GM12878 (cell line): ENCODE measurements around the gene NOP14. TPM values are rescaled to one million over a fixed set of nuclear protein-coding genes. Genes with fewer than 3 reads are reported as not detected.

Experiments used
- ATAC-seq: fragments of 200-7000 bp; cut with Tn5 transposase; 3 replicates; pipeline ENCODE4 v1.9.1; 2020; ENCODE audit warnings: mild to moderate bottlenecking, moderate library complexity
- BruUV-seq: library from RNA; stranded (reverse); fragments of 400-500 nt; replicated peaks from 2 replicates; lab custom pipeline; 2021; lab: Mats Ljungman, UMichigan
- CTCF ChIA-PET: fragments of 300-600 bp; sonication (Branson Sonifier 250); formaldehyde crosslinking; extraction: SDS; loops from one replicate; lab custom pipeline; 2021; ENCODE audit warnings: inconsistent platforms; lab: Yijun Ruan, JAX
- POLR2A ChIA-PET: fragments of 350-600 bp; formaldehyde crosslinking; extraction: SDS; loops from one replicate; lab custom pipeline; 2021; ENCODE audit warnings: inconsistent platforms; lab: Charles Lee
- RAD21 ChIA-PET: fragments of 300-600 bp; sonication (Branson Sonifier 250); formaldehyde crosslinking; loops from one replicate; lab custom pipeline; 2023; ENCODE audit warnings: antibody characterized with exemption; ENCODE audit not compliant: unreplicated experiment; lab: Charles Lee
- SMC1A ChIA-PET: fragments of 300-600 bp; sonication (Branson Sonifier 250); formaldehyde crosslinking; loops from one replicate; lab custom pipeline; 2023; ENCODE audit not compliant: unreplicated experiment, uncharacterized antibody; lab: Charles Lee
- DNase-seq: peaks from one replicate; pipeline ENCODE4 v3.0.0-alpha.2; 2011; ENCODE audit warnings: low read depth, low spot score
- FAIRE-seq: peaks from 3 replicates; lab custom pipeline; 2011; peaks lifted over from hg19 to GRCh38; lab: Jason Lieb, UNC
- H2AFZ ChIP-seq: 2 replicates; pipeline ENCODE4 v1.6.0; 2011; ENCODE audit warnings: low read depth, low read length, control low read depth; ENCODE audit not compliant: control insufficient read depth
- H3K27ac ChIP-seq: 2 replicates; pipeline ENCODE4 v1.5.1; 2011; ENCODE audit warnings: control low read depth; ENCODE audit not compliant: control insufficient read depth, insufficient read depth
- H3K27me3 ChIP-seq, 2 experiments: replicated peaks in 1 of 2; 2 replicates each; pipeline versions ENCODE4 v1.6.0 to v1.6.1; 2011; ENCODE audit warnings: low read length in 1 of 2; ENCODE audit not compliant: control insufficient read depth in 2 of 2, insufficient read depth in 2 of 2
- H3K36me3 ChIP-seq, 2 experiments: 2 replicates each; pipeline ENCODE4 v1.5.1; 2011; ENCODE audit warnings: low read length in 1 of 2; ENCODE audit not compliant: control insufficient read depth in 2 of 2, insufficient read depth in 2 of 2
- H3K4me1 ChIP-seq: 2 replicates; pipeline ENCODE4 v1.6.1; 2011; ENCODE audit warnings: mild to moderate bottlenecking, low read length, moderate library complexity, mixed read lengths; ENCODE audit not compliant: control insufficient read depth, insufficient read depth
- H3K4me2 ChIP-seq: 2 replicates; pipeline ENCODE4 v1.6.0; 2011; ENCODE audit warnings: control low read depth; ENCODE audit not compliant: control insufficient read depth, insufficient read depth
- H3K4me3 ChIP-seq: fragments of 200-600 bp; sonication (generic); 2 replicates; pipeline ENCODE4 v1.5.1; 2016
- H3K79me2 ChIP-seq: 2 replicates; pipeline ENCODE4 v1.6.0; 2011; ENCODE audit warnings: low read length; ENCODE audit not compliant: control insufficient read depth, insufficient read depth
- H3K9ac ChIP-seq: 2 replicates; pipeline ENCODE4 v1.8.0; 2011; ENCODE audit warnings: low read length, control low read depth, mixed read lengths; ENCODE audit not compliant: control insufficient read depth, insufficient read depth
- H3K9me3 ChIP-seq: replicated peaks from 3 replicates; pipeline ENCODE4 v1.5.1; 2011; ENCODE audit warnings: mild to moderate bottlenecking, low read length; ENCODE audit not compliant: control insufficient read depth, insufficient read depth
- H4K20me1 ChIP-seq: 2 replicates; pipeline ENCODE4 v1.6.0; 2011; ENCODE audit not compliant: control insufficient read depth, insufficient read depth
- EGR1 ChIP-seq, 2 experiments: IDR thresholded peaks; 1 replicate in 1 of 2; 2 replicates in 1 of 2; pipeline ENCODE4 v1.6.1; 2011 to 2012; ENCODE audit warnings: low read depth in 2 of 2, low read length in 2 of 2, borderline replicate concordance in 1 of 2, mild to moderate bottlenecking in 1 of 2, moderate library complexity in 1 of 2
- HCFC1 ChIP-seq: fragments of 150-350 bp; IDR thresholded peaks from 2 replicates; pipeline ENCODE4 v1.6.1; 2014; ENCODE audit warnings: low read length
- MEF2A ChIP-seq: IDR thresholded peaks from 2 replicates; pipeline ENCODE4 v1.6.1; 2011; ENCODE audit warnings: low read depth, mild to moderate bottlenecking, low read length, moderate library complexity; ENCODE audit not compliant: insufficient read depth
- MEF2B ChIP-seq: fragments of 450-650 bp; IDR thresholded peaks from 2 replicates; pipeline ENCODE4 v1.6.1; 2018; ENCODE audit warnings: mild to moderate bottlenecking, moderate library complexity; ENCODE audit not compliant: partially characterized antibody, poor library complexity, severe bottlenecking
- MLLT1 ChIP-seq: fragments of 450-650 bp; IDR thresholded peaks from 2 replicates; pipeline ENCODE4 v1.6.1; 2016; ENCODE audit warnings: mild to moderate bottlenecking
- MTA3 ChIP-seq: IDR thresholded peaks from 2 replicates; pipeline ENCODE4 v1.6.1; 2012; ENCODE audit warnings: low read length, inconsistent platforms, borderline replicate concordance
- PBX3 ChIP-seq: IDR thresholded peaks from 2 replicates; pipeline ENCODE4 v1.6.1; 2011; ENCODE audit warnings: mild to moderate bottlenecking, low read depth, low read length, moderate library complexity; ENCODE audit not compliant: insufficient replicate concordance
- PKNOX1 ChIP-seq: fragments of 450-650 bp; IDR thresholded peaks from 2 replicates; pipeline ENCODE4 v1.6.1; 2016; ENCODE audit warnings: mild to moderate bottlenecking
- POLR2A ChIP-seq: IDR thresholded peaks from 2 replicates; pipeline ENCODE4 v1.6.1; 2011; ENCODE audit warnings: low read depth, mild to moderate bottlenecking, low read length
- REST ChIP-seq: IDR thresholded peaks from 2 replicates; pipeline ENCODE4 v1.6.1; 2012; ENCODE audit warnings: mild to moderate bottlenecking, low read depth, low read length
- SREBF1 ChIP-seq: IDR thresholded peaks from 2 replicates; pipeline ENCODE4 v1.6.1; 2012; ENCODE audit warnings: mild to moderate bottlenecking, low read length
- STAT3 ChIP-seq: IDR thresholded peaks from 2 replicates; pipeline ENCODE4 v1.6.1; 2011; ENCODE audit warnings: low read depth, low read length, improper control_type of control experiment
- TCF12 ChIP-seq: IDR thresholded peaks from 2 replicates; pipeline ENCODE4 v1.6.1; 2011; ENCODE audit warnings: low read depth, mild to moderate bottlenecking, low read length
- USF2 ChIP-seq: IDR thresholded peaks from 2 replicates; pipeline ENCODE4 v1.6.1; 2011; ENCODE audit warnings: low read depth, low read length, improper control_type of control experiment, borderline replicate concordance
- ZNF274 ChIP-seq: IDR thresholded peaks from one replicate; pipeline ENCODE4 v1.8.0; 2011; ENCODE audit not compliant: insufficient read length, insufficient read depth
- ZZZ3 ChIP-seq: IDR thresholded peaks from 2 replicates; pipeline ENCODE4 v1.6.1; 2011; ENCODE audit warnings: low read depth; ENCODE audit not compliant: control insufficient read depth, insufficient read length
- WGBS: methylation state at CpG from one replicate; pipeline ENCODE4 v1.1.6; 2016; ENCODE audit warnings: low lambda C conversion rate; ENCODE audit not compliant: insufficient replicate concordance, insufficient coverage; ENCODE audit errors: missing lambda C conversion rate; 5-methylcytosine and 5-hydroxymethylcytosine counted together
- in situ Hi-C: fragments of 300-500 bp; cut with MboI; formaldehyde crosslinking; loops from 9 replicates; pipeline ENCODE4 v1.14.3; 2018; ENCODE audit warnings: mixed read lengths
- intact Hi-C: fragments of 100-400 bp; cut with micrococcal nuclease; formaldehyde crosslinking; loops from one replicate; pipeline ENCODE4 v1.14.2; 2022; ENCODE audit not compliant: unreplicated experiment
- polyA plus RNA-seq, 11 experiments: library from polyadenylated mRNA; depleted of rRNA in 4 of 11; unstranded in 6 of 11; stranded (reverse) in 5 of 11; fragments of >200 nt; fragmentation: Nextera tagmentation in 4 of 11; fragmentation: Illumina TruSeq in 1 of 11; extraction: Ambion mirVana in 4 of 11; extraction: Trizol in 1 of 11; gene quantifications; 1 replicate in 1 of 11; 2 replicates in 10 of 11; pipeline versions ENCODE4 v1.2.1 to v1.2.3, GENCODE V29; 2011 to 2016; ENCODE audit warnings: inconsistent platforms in 2 of 11, missing spikeins in 2 of 11, low read depth in 1 of 11
- total RNA-seq, 4 experiments: library from RNA; depleted of rRNA in 3 of 4; stranded (reverse); fragments of >200 nt in 3 of 4; fragmentation: Illumina TruSeq in 1 of 4; extraction: Trizol in 1 of 4; gene quantifications; 2 replicates each; pipeline versions ENCODE4 v1.2.1 to v1.2.3, GENCODE V29; 2013 to 2021

NOP14 gene
- total and polyA plus RNA-seq, 10 of the 15 experiments (the other 5 are each of a cell fraction or from before 2014, with no cell fraction given) = 13.8 to 80.6 (median 49.7) TPM

- intact Hi-C loops = no loop called here
- FAIRE-seq = no peak
- TF ChIP-seq ZNF274 = no peak
- no peak for TF ChIP-seq MEF2A
- TF ChIP-seq MLLT1 = no peak
- no peak for TF ChIP-seq PBX3
- TF ChIP-seq EGR1 (IDR thresholded peaks at IDR 0.05; ENCODE audit: borderline replicate concordance in 1 of 2, low read depth in 2 of 2, low read length in 2 of 2) = no peak
- TF ChIP-seq HCFC1 = no peak
- no peak for TF ChIP-seq MEF2B
- TF ChIP-seq MTA3 = no peak
- TF ChIP-seq TCF12 = no peak
- no peak for TF ChIP-seq POLR2A
- no peak for TF ChIP-seq ZZZ3
- TF ChIP-seq STAT3 = no peak
- TF ChIP-seq REST = no peak
- no peak for TF ChIP-seq USF2
- no peak for TF ChIP-seq SREBF1
- no peak for TF ChIP-seq PKNOX1
Observed at GRCh38 chr4:2913168-2913567, 50.0 kb downstream of the NOP14 start.

More at GRCh38 chr4:2913168-2913567, 50.0 kb downstream of the NOP14 start:
- RAD21 ChIA-PET = no interaction called here
- Histone ChIP-seq H3K27me3 (no peaks in the 10 kb centered on the region), H3K4me3 (no peak overlapping the region), H3K27ac (no peak overlapping the region), H3K4me1 (peaks cover 7% of the 10 kb centered on the region), H3K9me3 (no peaks in the 10 kb centered on the region; the same call in 2 of the 3 replicates), H3K36me3 (peaks cover 11 to 16% of the 10 kb centered on the region in 2 experiments), H3K4me2 (no peak overlapping the region), H3K79me2 (no peaks in the 10 kb centered on the region), H4K20me1 (no peaks in the 10 kb centered on the region), H3K9ac (no peak overlapping the region), H2AFZ (no peak overlapping the region)
- DNase-seq (no peak), ATAC-seq (no peak)
- in situ Hi-C loops = no loop called here
- POLR2A ChIA-PET = no interaction called here
- BruUV-seq = no TSS peak
- CTCF ChIA-PET = no interaction called here
- WGBS = 98% methylated on average over 6 of the region's 6 CpGs
- SMC1A ChIA-PET = no interaction called here
